IPS-18a (cell line): ENCODE measurements around the gene PAGR1.
"Not testable (repeated sequence)": the region's sequence is repeated elsewhere in the genome, so short reads cannot be mapped to it uniquely, and the experiment has no call there.

Experiments used
- H3K27ac ChIP-seq: one replicate; pipeline ENCODE4 v1.5.1; 2013; ENCODE audit warnings: low read length
- H3K27me3 ChIP-seq: one replicate; pipeline ENCODE4 v1.6.1; 2013; ENCODE audit warnings: mild to moderate bottlenecking, low read length; ENCODE audit not compliant: control insufficient read depth, insufficient read depth
- H3K36me3 ChIP-seq: one replicate; pipeline ENCODE4 v1.6.1; 2013; ENCODE audit warnings: low read depth, low read length; ENCODE audit not compliant: control insufficient read depth
- H3K4me1 ChIP-seq: one replicate; pipeline ENCODE4 v1.6.1; 2013; ENCODE audit warnings: low read depth, low read length; ENCODE audit not compliant: control insufficient read depth
- H3K4me3 ChIP-seq: one replicate; pipeline ENCODE4 v1.5.1; 2013; ENCODE audit warnings: low read length
- H3K9ac ChIP-seq: one replicate; pipeline ENCODE4 v1.6.1; 2013; ENCODE audit warnings: mild to moderate bottlenecking, low read length, moderate library complexity
- H3K9me3 ChIP-seq: one replicate; pipeline ENCODE4 v1.6.1; 2013; ENCODE audit warnings: low read depth, low read length; ENCODE audit not compliant: control insufficient read depth

PAGR1 gene

GRCh38 chr16:29862884-29863668, 47.1 kb downstream of the PAGR1 start, which contains the start of gene CDIPT:
CDIPT (minus strand) TSS chr16:29863226; CDS start chr16:29862857, 369 bp downstream.
- Histone ChIP-seq H3K9me3 (no peaks in the 10 kb centered on the region), H3K4me1 (no peaks in the 10 kb centered on the region), H3K36me3 (peaks cover 18% of the 10 kb centered on the region), H3K4me3 (peak within 1 kb of the TSS; percentile 91), H3K27ac (peak within 1 kb of the TSS; percentile 94), H3K27me3 (no peaks in the 10 kb centered on the region), H3K9ac (peak within 1 kb of the TSS; percentile 84)

- Histone ChIP-seq H3K9ac (no peak overlapping the region), H3K36me3 (peaks cover 15% of the 10 kb centered on the region), H3K9me3 (no peaks in the 10 kb centered on the region), H3K27me3 (no peaks in the 10 kb centered on the region), H3K4me3 (peak overlapping the region; percentile 91), H3K27ac (no peak overlapping the region), H3K4me1 (no peaks in the 10 kb centered on the region)
These were observed 47.7 kb downstream of the PAGR1 start for GRCh38 chr16:29863669-29863984.

DNA sequence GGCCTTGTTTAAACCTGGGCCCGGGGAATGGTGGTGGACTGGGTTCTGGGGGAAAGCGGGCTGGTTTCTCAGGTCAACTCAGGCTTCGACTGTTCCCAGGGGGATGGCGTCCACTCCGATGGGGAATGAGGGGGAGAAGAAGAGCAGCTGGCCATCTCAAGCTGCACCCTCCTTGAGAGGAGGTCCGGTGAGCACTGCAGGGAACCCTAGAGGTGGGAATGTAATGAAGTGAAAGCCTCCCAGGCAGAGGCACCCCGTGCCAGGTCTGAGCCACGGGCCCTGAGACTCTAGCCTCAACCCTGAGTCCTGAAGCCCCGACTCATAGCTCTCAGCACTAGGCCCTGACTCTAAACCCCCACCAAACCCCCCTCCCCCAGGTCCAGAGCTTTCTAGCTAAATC, 48.3 kb downstream of the PAGR1 start:
- no peaks in the 10 kb centered on the region for H3K27me3 ChIP-seq
- H3K9ac ChIP-seq, result no peak overlapping the region
- no peak overlapping the region for H3K27ac ChIP-seq

DNA sequence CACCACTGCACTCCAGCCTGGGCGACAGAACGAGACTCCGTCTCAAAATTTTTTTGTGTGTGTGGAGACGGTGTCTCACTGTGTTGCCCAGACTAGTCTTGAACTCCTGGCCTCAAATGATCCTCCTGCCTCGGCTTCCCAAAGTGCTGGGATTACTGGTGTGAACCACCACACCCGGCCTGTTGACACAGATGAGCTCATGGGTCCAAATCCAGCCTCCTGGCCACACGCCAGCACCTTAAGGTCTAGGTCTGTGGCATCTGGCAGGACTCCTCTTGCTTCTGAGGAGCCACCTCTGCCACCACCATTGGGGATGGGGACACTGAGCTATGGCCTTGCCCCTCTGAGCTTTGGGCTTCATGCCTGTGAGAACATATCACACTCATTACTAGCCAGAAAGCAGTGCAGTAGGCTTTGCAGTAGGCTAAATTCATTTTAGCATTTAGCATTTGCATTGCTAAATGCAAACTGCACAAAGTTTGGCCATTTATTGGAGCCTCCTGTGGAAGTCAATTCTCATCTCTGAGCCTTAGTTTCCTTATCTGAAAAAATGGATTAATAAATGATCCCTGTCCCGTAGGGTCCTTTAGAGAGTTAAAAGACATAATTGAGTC, 52.6 kb downstream of the PAGR1 start:
- H3K36me3 ChIP-seq, result no peaks in the 10 kb centered on the region
- H3K4me3 ChIP-seq, result no peak overlapping the region
- no peaks in the 10 kb centered on the region for H3K27me3 ChIP-seq
- H3K4me1 ChIP-seq, result no peaks in the 10 kb centered on the region
- no peak overlapping the region for H3K9ac ChIP-seq
- H3K9me3 ChIP-seq, result no peaks in the 10 kb centered on the region
- no peak overlapping the region for H3K27ac ChIP-seq

More for the DNA sequence above, 48.3 kb downstream of the PAGR1 start:
- H3K4me3 ChIP-seq, result no peak overlapping the region
- peaks cover 10% of the 10 kb centered on the region for H3K36me3 ChIP-seq
- no peaks in the 10 kb centered on the region for H3K9me3 ChIP-seq
- H3K4me1 ChIP-seq, result no peaks in the 10 kb centered on the region

DNA sequence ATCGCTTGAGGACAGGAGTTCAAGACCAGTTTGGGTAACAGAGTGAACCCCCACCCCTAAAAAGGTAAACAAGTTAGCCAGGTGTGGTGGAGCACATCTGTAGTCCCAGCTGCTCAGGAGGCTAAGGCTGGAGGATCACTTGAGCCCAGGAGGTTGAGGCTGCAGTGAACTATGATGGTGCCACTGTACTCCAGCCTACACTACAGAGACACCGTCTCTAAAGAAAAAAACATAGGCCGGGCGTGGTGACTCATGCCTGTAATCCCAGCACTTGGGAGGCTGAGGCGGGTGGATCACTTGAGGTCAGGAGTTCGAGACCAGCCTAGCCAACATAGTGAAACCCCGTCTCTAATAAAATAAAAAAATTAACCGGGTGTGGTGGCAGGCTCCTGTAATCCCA, 53.1 kb downstream of the PAGR1 start:
- H3K4me3 ChIP-seq, H3K9ac ChIP-seq, H3K27me3 ChIP-seq: not testable (repeated sequence)

More for the DNA sequence above, 53.1 kb downstream of the PAGR1 start:
- not testable (repeated sequence) for H3K36me3 ChIP-seq, H3K27ac ChIP-seq, H3K4me1 ChIP-seq, H3K9me3 ChIP-seq
